ENCODE data around the gene COL4A2.
"Not testable (repeated sequence)": the region's sequence is repeated elsewhere in the genome, so short reads cannot be mapped to it uniquely, and the experiment has no call there.

COL4A2 gene

GRCh38 chr13:110387451-110388107 is 80.5 kb downstream of the COL4A2 start:
- DNase-seq: peak; percentile 57

DNA sequence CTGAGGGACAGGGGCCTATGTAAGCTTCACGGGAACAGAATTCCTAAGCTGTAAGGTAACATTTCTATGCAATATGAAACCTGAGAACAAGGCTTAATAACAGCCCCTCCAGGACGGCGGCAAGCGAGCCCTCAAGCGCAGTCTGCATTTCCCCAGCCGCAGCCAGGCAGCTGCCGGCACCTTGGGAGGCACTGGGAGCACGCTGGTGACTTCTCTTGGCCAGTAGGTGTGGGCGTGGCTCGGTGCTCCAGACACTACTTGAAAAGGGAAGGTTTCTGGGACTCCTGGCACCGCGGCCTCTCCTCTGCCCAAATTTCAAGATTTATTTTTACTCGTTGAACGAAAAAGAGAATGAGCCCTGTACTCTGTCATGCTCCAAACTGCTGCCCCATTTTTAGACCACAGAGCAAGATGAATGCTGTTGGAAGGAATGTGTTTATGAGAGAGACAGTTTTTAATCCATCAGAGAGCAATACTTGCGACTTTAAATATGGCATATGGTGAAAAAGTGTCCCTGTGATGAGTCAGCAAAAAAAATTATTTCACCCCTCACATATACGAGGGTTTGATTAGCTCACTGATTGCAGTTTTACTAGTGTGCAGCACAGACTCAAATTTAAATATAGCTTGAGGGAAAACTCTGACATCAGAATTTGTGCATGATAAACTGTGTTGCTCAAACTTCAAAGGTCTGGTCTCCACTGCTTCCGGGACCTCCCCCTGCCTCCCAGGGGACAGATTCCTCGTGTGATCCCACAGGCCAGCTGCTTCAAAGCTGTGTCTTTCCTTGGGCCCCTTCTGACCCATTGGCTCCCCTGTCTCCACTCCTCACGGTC is 81.2 kb downstream of the COL4A2 start:
- DNase-seq: peak; percentile 93

DNA sequence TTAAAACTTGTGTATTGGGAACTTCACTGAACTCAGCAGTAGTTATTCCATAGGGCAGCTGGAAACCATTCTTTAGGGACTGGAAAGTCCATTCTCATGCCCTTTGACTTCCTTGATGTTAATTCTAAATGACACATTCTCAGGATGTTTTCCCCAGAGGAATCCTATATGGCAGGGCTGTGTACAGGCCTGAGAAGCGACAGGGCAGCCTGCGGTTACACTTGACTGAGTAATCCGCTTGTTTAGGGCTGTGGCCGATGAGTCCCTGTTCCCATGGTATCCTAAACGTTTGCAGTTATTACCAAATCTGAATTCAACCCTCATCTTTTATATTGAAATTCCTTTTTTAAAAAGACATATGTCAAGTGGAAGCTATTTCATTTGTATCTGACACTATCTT is 83.5 kb downstream of the COL4A2 start:
- DNase-seq: peak; percentile 89

- peak; percentile 51 for DNase-seq
Measured at GRCh38 chr13:110391273-110391672, 84.2 kb downstream of the COL4A2 start.

- DNase-seq: peak; percentile 79
Measured at GRCh38 chr13:110392510-110393240, 85.6 kb downstream of the COL4A2 start.

DNA sequence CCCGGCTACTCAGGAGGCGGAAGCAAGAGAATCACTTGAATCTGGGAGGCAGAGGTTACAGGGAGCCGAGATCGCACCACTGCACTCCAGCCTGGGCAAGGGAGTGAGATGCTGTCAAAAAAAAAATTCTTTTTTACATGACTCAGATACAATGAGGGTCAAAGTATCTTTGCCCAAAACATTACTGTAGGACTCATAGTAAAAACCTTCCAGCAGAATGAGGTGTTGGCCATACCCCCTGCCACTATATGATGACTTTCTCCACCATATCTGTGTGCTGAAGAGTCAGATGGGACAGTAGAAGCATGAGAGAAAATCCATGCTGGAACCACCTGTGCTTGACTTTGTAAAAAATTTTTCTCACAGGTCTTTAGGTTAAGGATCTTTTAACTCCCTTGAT is 86.7 kb downstream of the COL4A2 start:
- no peak for DNase-seq

DNA sequence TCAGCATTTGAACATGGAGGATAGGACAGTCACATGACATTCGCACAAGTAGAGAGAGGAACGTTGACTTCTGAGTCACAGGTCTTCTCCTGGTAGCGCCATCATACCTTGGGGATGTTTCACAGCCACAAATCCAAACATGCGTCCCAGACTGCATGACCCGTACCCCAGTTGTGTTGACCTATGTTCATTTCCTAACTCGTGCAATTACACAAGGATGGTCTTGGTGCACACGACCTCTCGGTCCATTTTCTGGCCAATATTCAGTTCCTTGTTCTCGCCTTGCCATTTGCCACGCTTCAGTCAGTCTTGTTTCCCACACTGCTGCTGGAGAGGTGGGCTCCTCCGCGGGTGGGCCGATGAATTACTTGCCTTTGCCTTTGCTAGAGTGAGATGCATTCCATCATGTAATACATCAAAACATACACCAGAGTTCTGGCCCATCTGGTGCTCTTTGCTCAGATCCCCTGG is 87.3 kb downstream of the COL4A2 start:
- DNase-seq: no peak

- not testable (repeated sequence) for DNase-seq
Measured at GRCh38 chr13:110395616-110396015, 88.5 kb downstream of the COL4A2 start.

- no peak for DNase-seq
Measured at GRCh38 chr13:110396476-110396875, 89.4 kb downstream of the COL4A2 start.

GRCh38 chr13:110396913-110397381 is 89.9 kb downstream of the COL4A2 start:
- peak; percentile 99 for DNase-seq

DNA sequence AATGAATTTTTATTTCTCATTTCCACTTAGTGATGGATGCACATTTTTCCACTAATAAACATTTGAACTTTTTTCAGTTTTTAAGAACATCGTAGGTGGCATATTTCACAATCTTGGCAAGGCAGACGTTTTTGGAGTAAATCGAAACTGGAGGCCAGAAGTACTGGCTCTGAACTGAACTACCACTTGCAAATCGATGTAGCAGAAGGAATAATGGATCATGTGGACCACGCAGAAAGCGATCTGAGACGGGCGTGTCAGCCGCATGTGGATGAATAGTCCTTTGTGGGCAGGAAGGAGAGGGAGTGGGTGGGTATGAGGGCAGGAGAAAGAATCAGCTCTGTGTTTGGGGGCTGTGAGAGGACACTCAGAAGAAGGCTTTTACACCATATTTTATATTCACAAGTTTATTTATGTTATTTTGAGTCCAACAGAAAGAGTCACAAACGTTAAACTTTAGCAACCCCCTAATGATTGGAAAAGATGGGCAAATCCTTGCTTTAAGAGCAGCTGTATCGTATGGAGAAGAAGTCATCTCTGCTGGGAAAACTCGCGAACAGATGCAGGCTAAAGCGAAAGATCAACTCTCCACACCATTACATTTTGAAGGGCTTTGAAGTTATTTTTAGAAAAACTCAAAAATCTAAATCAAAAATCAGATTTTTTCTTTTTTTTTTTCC is 90.5 kb downstream of the COL4A2 start:
- peak; percentile 59 for DNase-seq

DNA sequence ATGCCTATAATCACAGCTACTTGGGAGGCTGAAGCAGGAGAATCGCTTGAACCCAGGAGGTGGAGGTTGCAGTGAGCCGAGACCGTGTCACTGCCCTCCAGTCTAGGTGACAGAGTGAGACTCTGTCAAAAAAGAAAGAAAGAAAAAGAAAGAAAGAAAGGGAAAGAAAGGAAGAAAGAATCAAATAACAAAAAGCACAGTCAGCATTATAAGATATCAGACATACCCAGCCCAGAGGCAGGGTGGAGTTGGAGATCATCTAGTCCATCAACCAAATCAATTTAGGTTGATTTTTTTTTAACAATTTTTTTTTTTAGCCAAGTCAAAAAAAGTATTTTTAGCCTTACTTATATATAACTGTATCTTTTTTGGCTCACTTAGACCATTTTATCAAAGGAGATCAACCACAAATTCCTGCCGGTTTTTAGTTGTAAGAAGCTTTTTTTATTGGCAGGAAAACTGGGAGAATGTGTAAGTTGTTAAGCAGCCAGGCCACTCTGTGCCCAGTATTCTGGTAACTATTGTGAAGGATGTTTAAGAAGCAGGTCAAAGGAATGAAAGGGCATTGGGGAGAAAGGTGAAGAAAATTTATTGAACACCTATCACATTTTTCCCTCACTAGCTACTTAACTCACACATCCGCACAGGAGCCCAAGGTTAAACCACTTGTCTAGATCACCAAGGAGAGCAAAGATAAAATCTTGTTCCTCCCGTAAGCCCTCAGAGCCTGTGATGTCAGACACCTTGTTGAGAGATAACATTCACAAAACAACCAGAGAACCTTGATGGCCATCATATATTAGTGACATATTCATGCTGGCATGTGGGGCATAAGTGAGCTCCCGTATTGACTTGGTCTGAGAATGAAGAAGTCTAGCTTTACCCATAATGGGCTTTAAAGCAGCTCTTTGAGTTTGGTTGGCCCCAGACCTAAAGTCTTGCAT is 91.8 kb downstream of the COL4A2 start:
- peak; percentile 75 for DNase-seq

GRCh38 chr13:110399801-110400200 is 92.7 kb downstream of the COL4A2 start:
- DNase-seq: no peak

GRCh38 chr13:110400786-110401533 is 93.9 kb downstream of the COL4A2 start:
- peak; percentile 86 for DNase-seq

- DNase-seq: no peak
Measured at GRCh38 chr13:110402299-110403069, 95.4 kb downstream of the COL4A2 start.

DNA sequence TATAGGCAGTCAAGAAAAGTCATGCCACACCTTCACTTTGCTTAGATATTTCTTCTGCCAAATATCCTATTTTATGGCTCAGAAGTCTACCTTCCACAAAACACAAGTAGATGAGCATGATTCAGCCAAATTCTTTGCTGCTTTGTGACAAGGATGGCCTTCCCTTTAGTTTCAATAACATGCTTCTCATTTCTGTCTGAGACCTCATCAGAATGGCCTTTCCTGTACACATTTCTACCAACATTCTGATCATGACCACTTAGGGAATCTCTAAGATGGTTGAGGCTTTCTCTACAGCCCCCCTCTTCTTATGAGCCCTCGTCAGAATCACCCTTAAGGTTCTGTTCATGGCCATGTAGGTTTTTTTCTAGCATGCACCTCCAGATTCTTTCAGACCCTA is 96.2 kb downstream of the COL4A2 start:
- DNase-seq: peak; percentile 94

- DNase-seq: peak; percentile 48
Measured at GRCh38 chr13:110403721-110404120, 96.6 kb downstream of the COL4A2 start.

GRCh38 chr13:110404321-110404720 is 97.2 kb downstream of the COL4A2 start:
- no peak for DNase-seq

- peak; percentile 94 for DNase-seq
Measured at GRCh38 chr13:110405597-110406450, 98.7 kb downstream of the COL4A2 start.
